RWPE1 (cell line): ENCODE data around the gene AKNAD1.

ENCODE experiments used
- CTCF ChIA-PET: fragments of 350-600 bp; sonication (Branson Sonifier 250); formaldehyde crosslinking; extraction: SDS; loops from one replicate; lab custom pipeline; 2021; lab: Yijun Ruan, JAX
- POLR2A ChIA-PET: fragments of 400-600 bp; formaldehyde crosslinking; extraction: SDS; loops from one replicate; lab custom pipeline; 2020; ENCODE audit warnings: antibody characterized with exemption; ENCODE audit not compliant: low non-redundant PET; lab: Yijun Ruan, JAX
- DNase-seq: peaks from one replicate; pipeline ENCODE4 v3.0.0; 2012; ENCODE audit warnings: low spot score
- H3K27ac ChIP-seq: fragments of 450-650 bp; 2 replicates; pipeline ENCODE4 v1.5.1; 2017
- CTCF ChIP-seq: fragments of 450-650 bp; conservative IDR thresholded peaks from 2 replicates; pipeline ENCODE4 v1.5.1; 2017; ENCODE audit warnings: low read depth, mild to moderate bottlenecking

The AKNAD1 gene

GRCh38 chr1:108881369-108881768 is 24.5 kb upstream of the AKNAD1 start:
- TF ChIP-seq CTCF: no peak
- H3K27ac ChIP-seq: no peak overlapping the region
- DNase-seq: peak; percentile 67
- ChIA-PET POLR2A (no interaction called here), CTCF (no interaction called here)

- DNase-seq: peak; percentile 30
- POLR2A ChIA-PET: interaction anchor here (0.7 kb wide), 1 partner anchor 50 kb away, joined by 4 read pairs; no protein-coding TSS in a partner anchor
- no peak overlapping the region for H3K27ac ChIP-seq
- no peak for TF ChIP-seq CTCF
- CTCF ChIA-PET: interaction anchor here (0.6 kb wide), 1 partner anchor 223 kb away, joined by 3 read pairs; no protein-coding TSS in a partner anchor
These were observed 24.0 kb upstream of the AKNAD1 start for GRCh38 chr1:108880850-108881249.

- no peak for DNase-seq
- ChIA-PET POLR2A (no interaction called here), CTCF (no interaction called here)
- no peak overlapping the region for H3K27ac ChIP-seq
- no peak for TF ChIP-seq CTCF
These were observed 21.8 kb upstream of the AKNAD1 start for GRCh38 chr1:108878678-108879077.

- H3K27ac ChIP-seq: no peak overlapping the region
- CTCF ChIA-PET: no interaction called here
- no peak for DNase-seq
- POLR2A ChIA-PET: no interaction called here
- no peak for TF ChIP-seq CTCF
These were observed 21.2 kb upstream of the AKNAD1 start for GRCh38 chr1:108878160-108878469.

GRCh38 chr1:108877348-108878159 is 20.7 kb upstream of the AKNAD1 start:
- CTCF ChIA-PET: interaction anchor here (1.3 kb wide), 1 partner anchor 49 kb away, joined by 6 read pairs; no protein-coding TSS in a partner anchor
- peak overlapping the region; percentile 92 for H3K27ac ChIP-seq
- TF ChIP-seq CTCF: no peak
- DNase-seq: peak; percentile 41
- POLR2A ChIA-PET: no interaction called here

- no peak for DNase-seq
- no peak for TF ChIP-seq CTCF
- no peak overlapping the region for H3K27ac ChIP-seq
- CTCF ChIA-PET: interaction anchor here (1.3 kb wide), 1 partner anchor 27 kb away, joined by 6 read pairs; no protein-coding TSS in a partner anchor
- POLR2A ChIA-PET: no interaction called here
These were observed 14.3 kb upstream of the AKNAD1 start for GRCh38 chr1:108871050-108871724.
